Measurements from ENCODE around the gene CYB5R4. TPM values are rescaled to one million over a fixed set of nuclear protein-coding genes. Genes with fewer than 3 reads are reported as not detected.

CYB5R4 gene
- total RNA-seq, 1 donor from 2014 or later = 13.0 TPM

- Mint-ChIP-seq H3K4me1 (ENCODE audit: low read depth) (no peaks in the 10 kb centered on the region), H3K9me3 (ENCODE audit: low read depth) (peaks cover 6% of the 10 kb centered on the region), H3K27me3 (ENCODE audit: low read depth) (peaks cover 7% of the 10 kb centered on the region), H3K36me3 (ENCODE audit: low read depth) (no peaks in the 10 kb centered on the region), H3K4me3 (ENCODE audit: unreplicated experiment) (no peak overlapping the region), H3K27ac (ENCODE audit: unreplicated experiment) (no peak overlapping the region)
- no peak for DNase-seq (ENCODE audit: low spot score)
- TF ChIP-seq CTCF (IDR thresholded peaks at IDR 0.05) = no peak
Observed at GRCh38 chr6:83824388-83824801, 35.1 kb upstream of the CYB5R4 start.

- H3K36me3 Mint-ChIP-seq (ENCODE audit: low read depth) = no peaks in the 10 kb centered on the region
- TF ChIP-seq CTCF (IDR thresholded peaks at IDR 0.05) = no peak
Observed at GRCh38 chr6:83824831-83825230, 34.7 kb upstream of the CYB5R4 start.

GRCh38 chr6:83827050-83827449 is 32.4 kb upstream of the CYB5R4 start:
- H3K4me3 Mint-ChIP-seq (ENCODE audit: unreplicated experiment) = no peak overlapping the region
- H3K9me3 Mint-ChIP-seq (ENCODE audit: low read depth) = peaks cover 6% of the 10 kb centered on the region
- TF ChIP-seq CTCF (IDR thresholded peaks at IDR 0.05) = no peak
- H3K27ac Mint-ChIP-seq (ENCODE audit: unreplicated experiment) = no peak overlapping the region
- no peaks in the 10 kb centered on the region for H3K36me3 Mint-ChIP-seq (ENCODE audit: low read depth)
- no peak for DNase-seq (ENCODE audit: low spot score)
- H3K27me3 Mint-ChIP-seq (ENCODE audit: low read depth) = peaks cover 16% of the 10 kb centered on the region
- H3K4me1 Mint-ChIP-seq (ENCODE audit: low read depth) = no peaks in the 10 kb centered on the region

More at GRCh38 chr6:83824831-83825230, 34.7 kb upstream of the CYB5R4 start:
- H3K4me1 Mint-ChIP-seq (ENCODE audit: low read depth) = no peaks in the 10 kb centered on the region
- no peak overlapping the region for H3K27ac Mint-ChIP-seq (ENCODE audit: unreplicated experiment)
- H3K27me3 Mint-ChIP-seq (ENCODE audit: low read depth) = peaks cover 8% of the 10 kb centered on the region
- no peak for DNase-seq (ENCODE audit: low spot score)
- no peak overlapping the region for H3K4me3 Mint-ChIP-seq (ENCODE audit: unreplicated experiment)
- H3K9me3 Mint-ChIP-seq (ENCODE audit: low read depth) = peaks cover 6% of the 10 kb centered on the region

GRCh38 chr6:83838727-83839126 is 20.8 kb upstream of the CYB5R4 start:
- H3K27ac Mint-ChIP-seq (ENCODE audit: unreplicated experiment) = no peak overlapping the region
- peaks cover 15% of the 10 kb centered on the region for H3K27me3 Mint-ChIP-seq (ENCODE audit: low read depth)

GRCh38 chr6:83844170-83844569 is 15.3 kb upstream of the CYB5R4 start:
- Mint-ChIP-seq H3K27ac (ENCODE audit: unreplicated experiment) (no peak overlapping the region), H3K4me3 (ENCODE audit: unreplicated experiment) (no peak overlapping the region), H3K9me3 (ENCODE audit: low read depth) (peaks cover 14% of the 10 kb centered on the region), H3K4me1 (ENCODE audit: low read depth) (no peaks in the 10 kb centered on the region), H3K27me3 (ENCODE audit: low read depth) (peaks cover 40% of the 10 kb centered on the region), H3K36me3 (ENCODE audit: low read depth) (no peaks in the 10 kb centered on the region)
- no peak for TF ChIP-seq CTCF (IDR thresholded peaks at IDR 0.05)
- no peak for DNase-seq (ENCODE audit: low spot score)

More at GRCh38 chr6:83838727-83839126, 20.8 kb upstream of the CYB5R4 start:
- Mint-ChIP-seq H3K4me3 (ENCODE audit: unreplicated experiment) (no peak overlapping the region), H3K4me1 (ENCODE audit: low read depth) (no peaks in the 10 kb centered on the region), H3K9me3 (ENCODE audit: low read depth) (peaks cover 21% of the 10 kb centered on the region), H3K36me3 (ENCODE audit: low read depth) (no peaks in the 10 kb centered on the region)
- DNase-seq (ENCODE audit: low spot score) = no peak
- no peak for TF ChIP-seq CTCF (IDR thresholded peaks at IDR 0.05)
